AG04449 (cell line): ENCODE results near the gene C17orf107.
A peak's percentile ranks its signal among the peaks of the same experiment; 100 is the strongest.

Source experiments
- CTCF ChIA-PET: fragments of 350-600 bp; formaldehyde crosslinking; extraction: SDS; loops from one replicate; lab custom pipeline; 2021; ENCODE audit warnings: antibody characterized with exemption; lab: Yijun Ruan, JAX
- POLR2A ChIA-PET: fragments of 400-600, 350-600 bp; formaldehyde crosslinking; extraction: SDS; loops from one replicate; lab custom pipeline; 2020; ENCODE audit warnings: antibody characterized with exemption, inconsistent platforms; lab: Yijun Ruan, JAX
- DNase-seq: peaks from one replicate; pipeline ENCODE4 v3.0.0-alpha.2; 2010; ENCODE audit warnings: low read depth, low spot score
- H3K4me3 ChIP-seq: 2 replicates; pipeline ENCODE4 v1.5.1; 2011; ENCODE audit warnings: low read depth, mild to moderate bottlenecking, control low read depth, low read length
- TF ChIP-seq, protein P1 (sequence below): IDR thresholded peaks from one replicate; pipeline ENCODE4 v1.5.1; 2011; ENCODE audit warnings: mild to moderate bottlenecking, moderate library complexity, low read length, control low read depth, inconsistent platforms; ENCODE audit not compliant: insufficient read depth; ENCODE audit errors: missing control alignments

Gene C17orf107

DNA sequence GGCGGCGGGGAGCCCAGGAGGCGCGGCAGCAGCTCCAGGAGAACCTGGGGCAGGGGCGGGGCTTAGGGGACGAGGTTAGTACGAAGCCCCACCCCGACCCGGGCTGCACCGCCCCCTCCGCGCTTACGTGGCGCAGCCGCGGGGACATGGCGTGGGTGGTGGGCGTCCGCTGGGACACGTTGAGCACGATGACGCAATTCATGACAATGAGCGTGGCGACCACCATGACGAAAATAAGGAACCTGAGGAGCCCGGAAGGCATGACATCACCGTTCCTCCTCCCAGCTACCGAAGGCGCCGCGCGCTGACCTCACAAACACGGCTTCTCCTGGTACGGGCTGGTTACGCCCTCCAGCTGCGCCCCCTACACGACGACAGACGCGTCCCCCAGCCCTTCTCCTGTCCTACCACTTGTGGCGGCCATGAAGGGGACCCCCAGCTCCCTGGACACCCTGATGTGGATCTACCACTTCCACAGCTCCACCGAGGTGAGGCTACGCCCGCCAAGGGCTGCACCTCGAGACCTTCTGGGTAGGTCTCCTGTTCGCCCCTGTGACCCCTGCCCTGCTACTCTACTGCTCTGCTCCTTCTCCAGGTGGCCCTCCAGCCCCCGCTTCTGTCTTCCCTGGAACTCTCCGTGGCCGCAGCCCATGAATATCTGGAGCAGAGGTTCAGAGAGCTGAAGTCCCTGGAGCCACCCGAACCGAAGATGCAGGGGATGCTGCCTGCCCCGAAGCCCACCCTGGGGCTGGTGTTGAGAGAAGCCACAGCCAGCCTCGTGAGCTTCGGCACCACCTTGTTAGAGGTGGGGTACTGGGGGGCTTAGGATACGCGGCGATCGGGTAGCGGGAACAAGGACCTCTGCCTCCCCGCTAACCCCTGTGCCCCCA lies at the start of gene C17orf107:
Gene C17orf107 (plus strand): TSS at position 196 of the 890 bp plus-strand sequence. CDS start 227 bp downstream, at position 423.
- peak within 1 kb of the TSS; percentile 62 for H3K4me3 ChIP-seq
- DNase-seq: no peak
- TF ChIP-seq, protein P1, sequence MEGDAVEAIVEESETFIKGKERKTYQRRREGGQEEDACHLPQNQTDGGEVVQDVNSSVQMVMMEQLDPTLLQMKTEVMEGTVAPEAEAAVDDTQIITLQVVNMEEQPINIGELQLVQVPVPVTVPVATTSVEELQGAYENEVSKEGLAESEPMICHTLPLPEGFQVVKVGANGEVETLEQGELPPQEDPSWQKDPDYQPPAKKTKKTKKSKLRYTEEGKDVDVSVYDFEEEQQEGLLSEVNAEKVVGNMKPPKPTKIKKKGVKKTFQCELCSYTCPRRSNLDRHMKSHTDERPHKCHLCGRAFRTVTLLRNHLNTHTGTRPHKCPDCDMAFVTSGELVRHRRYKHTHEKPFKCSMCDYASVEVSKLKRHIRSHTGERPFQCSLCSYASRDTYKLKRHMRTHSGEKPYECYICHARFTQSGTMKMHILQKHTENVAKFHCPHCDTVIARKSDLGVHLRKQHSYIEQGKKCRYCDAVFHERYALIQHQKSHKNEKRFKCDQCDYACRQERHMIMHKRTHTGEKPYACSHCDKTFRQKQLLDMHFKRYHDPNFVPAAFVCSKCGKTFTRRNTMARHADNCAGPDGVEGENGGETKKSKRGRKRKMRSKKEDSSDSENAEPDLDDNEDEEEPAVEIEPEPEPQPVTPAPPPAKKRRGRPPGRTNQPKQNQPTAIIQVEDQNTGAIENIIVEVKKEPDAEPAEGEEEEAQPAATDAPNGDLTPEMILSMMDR: no peak
- ChIA-PET CTCF (interaction anchor here (0.6 to 6.1 kb wide), 9 partner anchors 9 to 190 kb away, joined by 3 to 72 read pairs (median 6); partner anchors contain the start of genes ARRB2, GLTPD2 and VMO1), POLR2A (interaction anchor here (0.7 kb wide), 1 partner anchor 190 kb away, joined by 3 read pairs; no protein-coding TSS in a partner anchor)

DNA sequence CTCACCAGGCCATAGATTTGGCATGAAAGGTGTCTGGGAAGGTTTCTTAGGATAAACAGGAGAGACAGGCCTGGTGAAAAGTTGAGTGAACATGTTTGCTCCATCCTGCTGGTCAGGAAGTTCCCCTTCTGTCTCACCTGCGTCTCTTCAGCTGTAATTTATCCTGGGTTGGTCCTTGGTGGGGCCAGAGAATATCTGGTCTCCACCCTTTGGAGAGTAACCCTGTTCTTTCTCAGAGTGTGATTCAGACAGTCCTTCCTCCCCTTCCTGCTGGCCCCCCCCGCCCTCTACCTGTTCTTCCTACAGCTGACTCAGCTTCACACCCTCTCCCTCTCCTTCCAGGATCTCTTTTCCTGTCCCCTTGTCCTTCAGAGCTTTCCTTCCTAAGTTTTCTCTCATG lies 49.1 kb upstream of the C17orf107 start:
- ChIA-PET POLR2A (interaction anchor here (0.6 kb wide), 1 partner anchor 9 kb away, joined by 3 read pairs; no protein-coding TSS in a partner anchor), CTCF (interaction anchor here (0.7 to 2.0 kb wide), 6 partner anchors 8 to 62 kb away, joined by 3 to 6 read pairs (median 3); partner anchors contain the start of gene GLTPD2)
- no peak overlapping the region for H3K4me3 ChIP-seq
- no peak for DNase-seq
- TF ChIP-seq, protein P1: no peak

DNA sequence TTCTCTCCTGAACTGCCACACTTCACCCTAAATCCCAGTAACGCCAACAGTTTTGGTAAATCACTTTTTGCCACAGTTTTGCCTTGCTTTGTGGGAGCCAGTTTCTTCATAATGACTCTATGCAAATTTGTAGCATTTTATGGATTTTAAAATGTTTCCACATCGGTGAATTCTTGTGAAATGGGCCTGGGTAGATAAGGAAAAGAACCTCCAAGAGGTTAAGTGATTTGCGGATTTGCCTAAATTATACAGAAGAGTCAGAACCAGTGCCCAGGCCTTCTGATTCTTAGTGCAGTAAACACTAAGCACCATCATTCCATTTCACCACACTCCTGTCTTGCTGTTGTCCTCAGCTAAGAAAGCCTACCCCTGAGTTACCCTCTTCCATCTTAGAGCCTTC lies 48.3 kb upstream of the C17orf107 start:
- ChIA-PET POLR2A (no interaction called here), CTCF (interaction anchor here (1.1 to 1.2 kb wide), 2 partner anchors 9 to 62 kb away, joined by 3 read pairs; no protein-coding TSS in a partner anchor)
- TF ChIP-seq, protein P1: no peak
- no peak overlapping the region for H3K4me3 ChIP-seq
- no peak for DNase-seq

DNA sequence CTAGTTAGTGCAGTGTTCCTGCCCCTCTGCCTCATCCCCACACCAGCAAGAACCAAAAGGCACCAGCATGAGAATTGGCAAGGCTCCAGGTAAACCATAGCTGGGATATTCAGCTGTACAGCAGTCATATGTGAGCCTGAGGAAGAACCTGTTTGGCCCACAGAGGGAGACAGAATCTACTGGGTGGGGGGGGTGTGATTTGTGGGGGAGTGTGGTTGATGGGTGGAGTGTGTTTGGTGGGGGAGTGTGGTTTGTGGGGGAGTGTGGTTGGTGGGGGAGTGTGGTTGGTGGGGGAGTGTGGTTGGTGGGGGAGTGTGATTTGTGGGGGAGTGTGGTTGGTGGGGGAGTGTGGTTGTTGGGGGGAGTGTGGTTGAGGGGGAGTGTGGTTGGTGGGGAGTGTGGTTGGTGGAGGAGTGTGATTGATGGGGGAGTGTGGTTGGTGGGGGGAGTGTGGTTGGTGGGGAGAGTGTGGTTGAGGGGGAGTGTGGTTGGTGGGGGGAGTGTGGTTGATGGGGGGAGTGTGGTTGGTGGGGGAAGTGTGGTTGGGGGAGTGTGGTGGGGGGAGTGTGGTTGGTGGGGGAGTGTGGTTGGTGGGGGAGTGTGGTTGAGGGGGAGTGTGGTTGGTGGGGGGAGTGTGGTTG lies 46.6 kb upstream of the C17orf107 start:
- CTCF ChIA-PET: interaction anchor here (1.2 kb wide), 1 partner anchor 12 kb away, joined by 3 read pairs; no protein-coding TSS in a partner anchor
- POLR2A ChIA-PET: no interaction called here
- DNase-seq: no peak
- TF ChIP-seq, protein P1: no peak
- no peak overlapping the region for H3K4me3 ChIP-seq

DNA sequence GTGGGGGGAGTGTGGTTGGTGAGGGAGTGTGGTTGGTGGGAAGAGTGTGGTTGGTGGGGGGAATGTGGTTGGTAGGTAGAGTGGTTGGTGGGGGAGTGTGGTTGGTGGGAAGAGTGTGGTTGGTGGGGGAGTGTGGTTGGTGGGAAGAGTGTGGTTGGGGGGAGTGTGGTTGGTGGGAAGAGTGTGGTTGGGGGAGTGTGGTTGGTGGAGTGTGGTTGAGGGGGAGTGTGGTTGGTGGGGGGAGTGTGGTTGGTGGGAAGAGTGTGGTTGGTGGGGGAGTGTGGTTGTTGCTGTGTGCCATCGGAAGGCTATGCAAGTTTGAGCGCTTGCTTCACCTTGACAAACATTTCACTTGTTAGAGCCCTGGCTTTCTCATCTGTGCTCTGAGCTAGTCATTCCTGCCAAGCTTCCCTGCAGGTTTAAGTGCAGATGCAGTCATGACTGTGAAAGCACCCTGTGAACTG lies 46.1 kb upstream of the C17orf107 start:
- TF ChIP-seq, protein P1: no peak
- ChIA-PET POLR2A (no interaction called here), CTCF (interaction anchor here (0.9 to 1.2 kb wide), 2 partner anchors 12 to 13 kb away, joined by 3 read pairs; no protein-coding TSS in a partner anchor)
- no peak overlapping the region for H3K4me3 ChIP-seq
- no peak for DNase-seq
